Measurements from ENCODE around the gene FNDC1.
A peak's percentile ranks its signal among the peaks of the same experiment; 100 is the strongest.
"Not testable (repeated sequence)": the region's sequence is repeated elsewhere in the genome, so short reads cannot be mapped to it uniquely, and the experiment has no call there.

The FNDC1 gene

GRCh38 chr6:159169193-159169555, at the start of gene FNDC1:
FNDC1 (plus strand) TSS chr6:159169400; CDS start chr6:159169597, 197 bp downstream.
- peak; percentile 48 for TF ChIP-seq CTCF (IDR thresholded peaks at IDR 0.05; ENCODE audit: control insufficient read depth, extremely low read depth, insufficient read depth)
- no peak within 1 kb of the TSS for H3K4me3 ChIP-seq (ENCODE audit: low read depth, low read length)
- DNase-seq (ENCODE audit: low read depth), result no peak

GRCh38 chr6:159119791-159120190, 49.4 kb upstream of the FNDC1 start:
- no peak for TF ChIP-seq CTCF (IDR thresholded peaks at IDR 0.05; ENCODE audit: control insufficient read depth, extremely low read depth, insufficient read depth)
- DNase-seq (ENCODE audit: low read depth), result no peak
- H3K4me3 ChIP-seq (ENCODE audit: low read depth, low read length), result no peak overlapping the region

GRCh38 chr6:159121486-159121885, 47.7 kb upstream of the FNDC1 start:
- DNase-seq (ENCODE audit: low read depth), result no peak
- no peak for TF ChIP-seq CTCF (IDR thresholded peaks at IDR 0.05; ENCODE audit: control insufficient read depth, extremely low read depth, insufficient read depth)
- H3K4me3 ChIP-seq (ENCODE audit: low read depth, low read length), result no peak overlapping the region

GRCh38 chr6:159122453-159122852, 46.7 kb upstream of the FNDC1 start:
- DNase-seq (ENCODE audit: low read depth), result no peak
- H3K4me3 ChIP-seq (ENCODE audit: low read depth, low read length), result no peak overlapping the region
- TF ChIP-seq CTCF (IDR thresholded peaks at IDR 0.05; ENCODE audit: control insufficient read depth, extremely low read depth, insufficient read depth), result no peak

GRCh38 chr6:159123831-159124230, 45.4 kb upstream of the FNDC1 start:
- DNase-seq (ENCODE audit: low read depth); H3K4me3 ChIP-seq (ENCODE audit: low read depth, low read length): not testable (repeated sequence)

GRCh38 chr6:159125014-159125609, 44.1 kb upstream of the FNDC1 start:
- no peak for TF ChIP-seq CTCF (IDR thresholded peaks at IDR 0.05; ENCODE audit: control insufficient read depth, extremely low read depth, insufficient read depth)
- H3K4me3 ChIP-seq (ENCODE audit: low read depth, low read length), result no peak overlapping the region
- DNase-seq (ENCODE audit: low read depth), result no peak

GRCh38 chr6:159125951-159126352, 43.2 kb upstream of the FNDC1 start:
- no peak for DNase-seq (ENCODE audit: low read depth)
- H3K4me3 ChIP-seq (ENCODE audit: low read depth, low read length), result no peak overlapping the region
- TF ChIP-seq CTCF (IDR thresholded peaks at IDR 0.05; ENCODE audit: control insufficient read depth, extremely low read depth, insufficient read depth), result no peak

Data from LNCaP clone FGC (cell line).